ENCODE measurements around the gene SPATS2L.
"Not testable (repeated sequence)": the region's sequence is repeated elsewhere in the genome, so short reads cannot be mapped to it uniquely, and the experiment has no call there.

Gene SPATS2L

GRCh38 chr2:200319548-200320337 is 13.2 kb downstream of the SPATS2L start:
- DNase-seq (ENCODE audit: low read depth in 2 of 2): no peak

GRCh38 chr2:200320344-200320743 is 13.9 kb downstream of the SPATS2L start:
- no peak for DNase-seq (ENCODE audit: low read depth in 2 of 2)

GRCh38 chr2:200320991-200321390 is 14.5 kb downstream of the SPATS2L start:
- no peak for DNase-seq (ENCODE audit: low read depth in 2 of 2)

GRCh38 chr2:200321780-200322534 is 15.5 kb downstream of the SPATS2L start:
- no peak for DNase-seq (ENCODE audit: low read depth in 2 of 2)

- no peak for DNase-seq (ENCODE audit: low read depth in 2 of 2)
These were observed 16.1 kb downstream of the SPATS2L start for GRCh38 chr2:200322607-200323006.

- no peak for DNase-seq (ENCODE audit: low read depth in 2 of 2)
These were observed 17.9 kb downstream of the SPATS2L start for GRCh38 chr2:200324362-200324761.

- no peak for DNase-seq (ENCODE audit: low read depth in 2 of 2)
These were observed 22.9 kb downstream of the SPATS2L start for GRCh38 chr2:200329384-200329783.

- DNase-seq (ENCODE audit: low read depth in 2 of 2): no peak
These were observed 23.3 kb downstream of the SPATS2L start for GRCh38 chr2:200329798-200330197.

GRCh38 chr2:200330351-200331060 is 24.0 kb downstream of the SPATS2L start:
- DNase-seq (ENCODE audit: low read depth in 2 of 2): no peak

- no peak for DNase-seq (ENCODE audit: low read depth in 2 of 2)
These were observed 24.5 kb downstream of the SPATS2L start for GRCh38 chr2:200331061-200331400.

GRCh38 chr2:200335657-200336056 is 29.2 kb downstream of the SPATS2L start:
- no peak for DNase-seq (ENCODE audit: low read depth in 2 of 2)

- no peak for DNase-seq (ENCODE audit: low read depth in 2 of 2)
These were observed 30.6 kb downstream of the SPATS2L start for GRCh38 chr2:200336980-200337615.

- DNase-seq (ENCODE audit: low read depth in 2 of 2): no peak
These were observed 31.1 kb downstream of the SPATS2L start for GRCh38 chr2:200337621-200338020.

- DNase-seq (ENCODE audit: low read depth in 2 of 2): no peak
These were observed 32.2 kb downstream of the SPATS2L start for GRCh38 chr2:200338692-200339091.

- no peak for DNase-seq (ENCODE audit: low read depth in 2 of 2)
These were observed 34.2 kb downstream of the SPATS2L start for GRCh38 chr2:200340508-200341224.

- DNase-seq (ENCODE audit: low read depth in 2 of 2): no peak
These were observed 34.9 kb downstream of the SPATS2L start for GRCh38 chr2:200341376-200341775.

- DNase-seq (ENCODE audit: low read depth in 2 of 2): no peak
These were observed 35.7 kb downstream of the SPATS2L start for GRCh38 chr2:200342235-200342634.

- no peak for DNase-seq (ENCODE audit: low read depth in 2 of 2)
These were observed 36.2 kb downstream of the SPATS2L start for GRCh38 chr2:200342654-200343053.

- not testable (repeated sequence) for DNase-seq (ENCODE audit: low read depth in 2 of 2)
These were observed 37.7 kb downstream of the SPATS2L start for GRCh38 chr2:200344202-200344601.

GRCh38 chr2:200345975-200346374 is 39.5 kb downstream of the SPATS2L start:
- no peak for DNase-seq (ENCODE audit: low read depth in 2 of 2)

GRCh38 chr2:200347301-200347700 is 40.8 kb downstream of the SPATS2L start:
- no peak for DNase-seq (ENCODE audit: low read depth in 2 of 2)

Data from activated CD4-positive, alpha-beta T cell treated with anti-CD3 and anti-CD28 coated beads for 24 hours (primary cell).